Hypothalamus (tissue), 51 donors: ENCODE data around the gene LRRC25.
"Not testable (repeated sequence)": the region's sequence is repeated elsewhere in the genome, so short reads cannot be mapped to it uniquely, and the experiment has no call there.

Source experiments
- DNase-seq, 51 donors: peaks; one replicate each; lab custom pipeline; 2025; lab: John Stamatoyannopoulos, UW

Gene LRRC25

GRCh38 chr19:18386543-18387271 is 10.7 kb downstream of the LRRC25 start:
- DNase-seq, result no peak

- DNase-seq, result no peak
Observed at GRCh38 chr19:18385675-18386542, 11.5 kb downstream of the LRRC25 start, which contains the start of gene GDF15. TSS of gene GDF15 (plus strand) at chr19:18386158. CDS start at chr19:18386190, 32 bp downstream.

- DNase-seq, result no peak
Observed at GRCh38 chr19:18385359-18385674, 12.1 kb downstream of the LRRC25 start.

- no peak for DNase-seq
Observed at GRCh38 chr19:18384775-18385174, 12.6 kb downstream of the LRRC25 start.

DNA sequence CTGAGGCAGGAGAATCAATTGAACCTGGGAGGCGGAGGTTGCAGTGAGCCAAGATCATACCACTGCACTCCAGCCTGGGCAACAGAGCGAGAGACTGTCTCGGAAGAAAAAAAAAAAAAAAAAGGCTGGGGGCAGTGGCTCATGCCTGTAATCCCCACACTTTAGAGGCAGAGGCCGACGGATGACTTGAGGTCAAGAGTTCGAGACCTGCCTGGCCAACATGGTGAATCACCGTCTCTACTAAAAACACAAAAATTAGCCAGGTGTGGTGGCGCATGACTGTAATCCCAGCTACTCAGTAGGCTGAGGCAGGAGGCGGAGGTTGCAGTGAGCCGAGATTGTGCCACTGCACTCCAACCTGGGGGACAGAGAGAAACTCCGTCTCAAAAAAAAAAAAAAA is 13.8 kb downstream of the LRRC25 start:
- not testable (repeated sequence) for DNase-seq

- DNase-seq, result no peak
Observed at GRCh38 chr19:18380843-18381242, 16.6 kb downstream of the LRRC25 start.

DNA sequence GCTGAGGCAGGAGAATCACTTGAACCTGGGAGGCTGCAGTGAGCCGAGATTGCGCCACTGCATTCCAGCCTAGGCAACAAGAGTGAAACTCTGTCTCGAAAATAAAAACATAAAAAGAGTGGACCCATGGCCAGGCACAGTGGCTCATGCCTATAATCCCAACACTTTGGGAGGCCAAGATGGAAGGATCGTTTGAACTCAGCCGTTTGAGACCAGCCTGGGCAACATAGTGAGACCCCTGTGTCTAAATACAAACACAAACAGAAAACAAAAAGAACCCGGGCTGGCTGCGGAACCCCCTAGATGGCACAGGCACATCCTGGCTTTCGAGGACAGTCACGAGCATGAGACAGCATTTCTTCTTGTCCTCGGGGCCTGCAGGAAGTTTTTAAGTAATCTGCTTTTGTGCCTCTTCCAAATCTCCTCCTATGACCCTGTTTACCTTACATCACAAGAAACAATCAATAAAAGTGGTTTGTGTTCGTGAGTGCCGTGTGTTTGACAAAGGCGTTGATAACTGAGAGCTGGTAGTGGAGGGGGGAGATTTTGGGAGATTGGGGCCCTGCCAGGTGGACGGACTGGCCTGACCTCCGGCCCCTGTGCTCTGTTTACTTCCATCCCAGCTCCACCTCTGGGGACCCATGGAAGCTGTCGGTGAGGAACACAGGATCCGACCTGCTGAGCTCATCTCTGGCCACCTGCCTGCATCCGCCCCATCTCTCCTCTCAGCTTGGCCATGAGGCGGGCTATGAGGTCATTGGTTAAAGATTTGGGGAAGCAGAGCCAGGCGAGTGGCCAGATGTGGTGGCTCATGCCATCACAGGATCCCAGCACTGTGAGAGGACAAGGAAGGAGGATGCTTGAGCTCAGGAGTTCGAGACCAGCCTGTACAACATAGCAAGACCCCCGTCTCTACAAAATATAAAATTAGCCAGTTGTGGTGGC is 17.3 kb downstream of the LRRC25 start:
- peak in 6 of 51 donors; percentile 5 to 42 (median 8) for DNase-seq

DNA sequence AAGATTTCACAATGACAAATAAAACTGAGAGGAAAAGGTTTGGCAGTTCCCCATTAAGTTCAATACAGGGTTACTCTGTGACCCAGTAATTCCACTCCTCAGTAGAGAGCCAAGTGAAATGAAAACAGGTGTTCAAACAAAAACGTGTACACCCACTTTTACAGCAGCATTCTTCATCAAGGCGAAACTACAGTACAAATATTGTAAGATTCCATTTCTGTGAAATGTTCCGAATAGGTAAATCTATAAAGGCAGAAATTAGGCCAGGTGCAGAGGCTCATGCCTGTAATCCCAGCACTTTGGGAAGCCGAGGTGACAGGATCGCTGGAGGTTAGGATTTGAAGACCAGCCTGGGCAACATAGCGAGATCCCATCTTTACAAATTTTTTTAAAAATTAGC is 20.4 kb downstream of the LRRC25 start:
- DNase-seq, result no peak

- DNase-seq, result peak in 50 of 51 donors; percentile 4 to 89 (median 54)
Observed at GRCh38 chr19:18373892-18374629, 23.4 kb downstream of the LRRC25 start.

- DNase-seq, result no peak
Observed at GRCh38 chr19:18373407-18373891, 24.0 kb downstream of the LRRC25 start.

GRCh38 chr19:18368504-18369222 is 28.8 kb downstream of the LRRC25 start:
- DNase-seq, result no peak

- DNase-seq, result no peak
Observed at GRCh38 chr19:18366021-18366435, 31.4 kb downstream of the LRRC25 start.

DNA sequence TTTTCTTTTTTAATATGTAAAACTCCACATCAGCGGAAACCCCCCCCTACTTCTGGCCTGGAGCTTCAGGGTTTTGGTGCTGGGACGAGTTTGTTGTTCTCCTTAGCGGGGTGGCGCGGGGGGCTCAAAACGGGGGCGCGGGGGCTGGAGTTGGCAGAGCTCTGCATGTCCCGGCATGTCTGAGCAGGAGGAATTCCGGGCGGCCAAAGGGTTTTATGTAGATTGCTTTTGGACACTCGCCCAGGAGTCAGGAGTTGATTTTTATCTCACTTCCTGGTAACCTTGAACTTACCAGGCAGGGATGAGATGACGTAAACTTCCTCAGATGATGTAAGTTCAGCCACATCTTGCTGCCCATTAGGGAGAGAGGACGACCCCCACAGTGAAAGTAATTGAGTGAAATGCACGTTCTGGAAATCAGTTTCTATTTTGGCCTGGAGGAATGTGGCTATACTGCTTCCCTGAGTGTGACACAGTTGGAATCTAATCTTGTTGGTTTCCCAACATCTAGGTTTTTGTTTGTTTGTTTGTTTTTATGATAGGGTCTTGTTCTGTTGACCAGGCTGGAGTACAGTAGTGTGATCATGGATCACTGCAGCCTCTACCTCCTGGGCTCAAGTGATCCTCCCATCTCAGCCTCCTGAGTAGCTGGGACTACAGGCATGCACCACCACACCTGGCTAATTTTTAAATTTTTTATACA is 32.4 kb downstream of the LRRC25 start:
- peak in 10 of 51 donors; percentile 3 to 40 (median 11) for DNase-seq

DNA sequence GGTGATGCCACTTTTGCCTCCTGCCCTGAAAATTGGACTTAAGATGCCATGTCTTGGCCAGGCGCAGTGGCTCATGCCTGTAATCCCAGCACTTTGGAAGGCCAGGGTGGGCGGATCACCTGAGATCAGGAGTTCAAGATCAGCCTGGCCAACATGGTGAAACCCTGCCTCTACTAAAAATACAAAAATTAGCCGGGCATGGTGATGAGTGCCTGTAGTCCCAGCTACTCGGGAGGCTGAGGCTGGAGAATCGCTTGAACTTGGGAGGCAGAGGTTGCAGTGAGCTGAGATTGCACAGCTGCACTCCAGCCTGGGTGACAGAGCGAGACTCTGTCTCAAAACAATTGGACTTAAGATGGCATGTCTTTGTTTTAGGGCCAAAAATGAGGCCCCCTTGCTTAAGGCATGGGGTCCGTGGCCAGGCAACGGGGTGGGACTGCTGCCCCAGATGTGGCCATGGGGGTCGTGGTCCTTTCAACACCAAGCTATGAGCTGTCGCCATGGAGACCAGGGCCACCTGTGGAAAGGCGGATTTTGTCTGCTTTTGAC is 33.1 kb downstream of the LRRC25 start:
- not testable (repeated sequence) for DNase-seq

DNA sequence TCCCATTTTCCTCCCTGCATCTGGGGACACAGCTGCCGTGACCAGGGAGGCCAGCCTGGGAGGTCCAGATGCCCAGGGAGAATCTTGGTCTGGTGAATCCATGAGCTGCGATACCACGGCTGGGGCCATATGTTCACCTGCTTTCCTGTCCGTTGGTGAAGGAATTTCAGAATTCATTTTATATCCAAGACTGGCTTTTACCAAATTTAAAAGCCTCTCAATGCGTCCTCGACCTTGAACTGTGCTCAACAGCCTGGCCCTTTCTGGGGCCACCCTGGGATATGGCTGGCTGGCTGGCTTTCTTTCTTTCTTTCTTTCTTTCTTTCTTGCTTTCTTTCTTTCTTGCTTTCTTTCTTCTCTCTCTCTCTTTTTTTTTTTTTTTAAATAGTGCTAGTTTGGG is 33.6 kb downstream of the LRRC25 start:
- no peak for DNase-seq

DNA sequence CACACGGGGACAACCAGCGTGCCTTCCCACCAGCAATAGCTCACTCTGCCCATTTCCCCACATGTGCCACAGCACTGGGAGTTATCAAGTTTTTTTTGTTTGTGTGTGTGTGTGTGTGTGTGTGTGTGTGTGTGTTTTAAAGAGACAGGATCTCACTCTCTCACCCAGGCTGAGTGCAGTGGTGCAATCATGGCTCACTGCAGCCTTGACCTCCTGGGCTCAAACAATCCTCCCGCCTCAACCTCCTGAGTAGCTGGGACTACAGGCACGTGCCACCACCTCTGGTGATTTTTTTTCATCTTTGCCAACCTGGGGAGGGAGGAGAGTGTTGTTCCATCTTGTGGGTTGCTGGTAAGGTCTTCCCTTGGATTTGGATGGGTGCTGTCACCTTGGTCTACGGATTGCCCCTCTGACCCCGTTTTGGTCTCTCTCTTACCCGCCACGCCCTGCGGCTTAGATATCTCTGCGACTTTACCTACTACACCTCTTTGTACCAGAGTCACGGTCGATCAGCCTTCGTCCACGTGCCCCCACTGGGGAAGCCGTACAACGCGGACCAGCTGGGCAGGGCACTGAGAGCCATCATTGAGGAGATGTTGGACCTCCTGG is 34.4 kb downstream of the LRRC25 start:
- DNase-seq, result no peak

DNA sequence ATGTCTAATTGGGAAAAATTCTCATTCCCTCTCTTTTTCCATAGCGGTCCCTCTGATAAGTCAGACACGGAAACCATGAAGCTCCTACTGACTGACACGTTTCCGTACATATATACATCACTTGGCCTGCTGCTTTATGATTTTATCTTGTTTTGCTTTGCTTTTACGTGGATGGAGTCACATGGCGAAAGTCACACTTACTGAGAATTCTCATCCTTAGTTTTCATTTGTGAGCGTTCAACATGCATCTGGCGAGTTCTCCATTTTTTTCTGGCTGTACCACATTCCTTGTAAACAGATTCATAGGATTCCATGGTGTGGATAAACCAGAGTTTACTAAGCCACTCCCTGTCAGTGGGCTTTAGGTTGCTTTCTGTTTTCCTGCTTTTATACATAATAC is 35.8 kb downstream of the LRRC25 start:
- DNase-seq, result no peak

- no peak for DNase-seq
Observed at GRCh38 chr19:18357041-18357440, 40.4 kb downstream of the LRRC25 start.
